ENCODE results near the gene NPFFR1. TPM values are rescaled to one million over a fixed set of nuclear protein-coding genes. Genes with fewer than 3 reads are reported as not detected.

The NPFFR1 gene
- total RNA-seq, 1 donor from 2014 or later, result 1.0 TPM

GRCh38 chr10:70315276-70315675 is 31.5 kb upstream of the NPFFR1 start:
- no peak for DNase-seq
- peaks cover 6% of the 10 kb centered on the region for H3K4me1 ChIP-seq
- no peak for ATAC-seq
- H3K36me3 ChIP-seq, result no peaks in the 10 kb centered on the region
- intact Hi-C loops (cut with DNase I), result no loop called here
- H3K27ac ChIP-seq, result no peak overlapping the region
- no peak overlapping the region for H3K4me3 ChIP-seq
- no peaks in the 10 kb centered on the region for H3K9me3 ChIP-seq
- no peak for TF ChIP-seq CTCF (IDR thresholded peaks at IDR 0.05)
- H3K27me3 ChIP-seq (ENCODE audit: low read depth), result no peaks in the 10 kb centered on the region

- DNase-seq (no peak), ATAC-seq (no peak)
- intact Hi-C loops (cut with DNase I), result no loop called here
- Histone ChIP-seq H3K4me1 (peaks cover 6% of the 10 kb centered on the region), H3K9me3 (no peaks in the 10 kb centered on the region), H3K36me3 (no peaks in the 10 kb centered on the region), H3K27me3 (ENCODE audit: low read depth) (no peaks in the 10 kb centered on the region), H3K4me3 (no peak overlapping the region), H3K27ac (no peak overlapping the region)
- no peak for TF ChIP-seq CTCF (IDR thresholded peaks at IDR 0.05)
Observed at GRCh38 chr10:70312972-70313371, 29.2 kb upstream of the NPFFR1 start.

GRCh38 chr10:70312249-70312648 is 28.4 kb upstream of the NPFFR1 start:
- Histone ChIP-seq H3K9me3 (no peaks in the 10 kb centered on the region), H3K4me1 (peaks cover 6% of the 10 kb centered on the region), H3K27me3 (ENCODE audit: low read depth) (no peaks in the 10 kb centered on the region), H3K4me3 (no peak overlapping the region), H3K36me3 (no peaks in the 10 kb centered on the region), H3K27ac (no peak overlapping the region)
- intact Hi-C loops (cut with DNase I), result no loop called here
- DNase-seq (no peak), ATAC-seq (no peak)
- TF ChIP-seq CTCF (IDR thresholded peaks at IDR 0.05), result no peak

GRCh38 chr10:70311698-70312097 is 27.9 kb upstream of the NPFFR1 start:
- no peak for DNase-seq
- intact Hi-C loops (cut with DNase I), result no loop called here
- TF ChIP-seq CTCF (IDR thresholded peaks at IDR 0.05), result no peak

GRCh38 chr10:70309661-70310060 is 25.9 kb upstream of the NPFFR1 start:
- no peaks in the 10 kb centered on the region for H3K27me3 ChIP-seq (ENCODE audit: low read depth)
- no peak for TF ChIP-seq CTCF (IDR thresholded peaks at IDR 0.05)
- H3K36me3 ChIP-seq, result no peaks in the 10 kb centered on the region
- H3K9me3 ChIP-seq, result no peaks in the 10 kb centered on the region
- ATAC-seq (no peak), DNase-seq (no peak)
- intact Hi-C loops (cut with DNase I), result no loop called here
- peaks cover 6% of the 10 kb centered on the region for H3K4me1 ChIP-seq
- no peak overlapping the region for H3K4me3 ChIP-seq
- H3K27ac ChIP-seq, result no peak overlapping the region

More at GRCh38 chr10:70311698-70312097, 27.9 kb upstream of the NPFFR1 start:
- Histone ChIP-seq H3K27ac (no peak overlapping the region), H3K36me3 (no peaks in the 10 kb centered on the region), H3K4me3 (no peak overlapping the region), H3K4me1 (peaks cover 6% of the 10 kb centered on the region), H3K9me3 (no peaks in the 10 kb centered on the region), H3K27me3 (ENCODE audit: low read depth) (no peaks in the 10 kb centered on the region)
- no peak for ATAC-seq
